Measurements from ENCODE around the gene NRXN3.

NRXN3 gene

DNA sequence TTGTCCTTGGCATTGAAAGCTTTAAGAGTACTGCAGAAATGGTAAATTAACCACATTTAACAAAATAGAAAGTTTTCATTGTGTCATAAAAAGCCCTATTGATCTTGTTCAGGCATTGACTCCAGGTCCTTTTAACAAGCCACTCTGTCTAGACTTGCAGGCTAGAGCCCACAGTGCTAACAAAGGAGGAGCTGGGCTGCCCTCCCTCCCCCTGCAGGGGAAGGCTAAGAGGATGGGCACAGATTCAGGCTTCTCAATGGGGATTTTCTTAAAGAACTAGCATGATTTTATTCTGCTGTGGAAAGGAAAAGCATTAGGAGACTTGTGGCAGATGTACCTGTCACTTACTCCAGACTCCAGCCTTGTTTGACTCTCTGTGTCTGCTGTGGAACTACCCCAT, 463.6 kb downstream of the NRXN3 start:
- DNase-seq: peak in 15 of 51 donors; percentile 1 to 51 (median 7)

DNA sequence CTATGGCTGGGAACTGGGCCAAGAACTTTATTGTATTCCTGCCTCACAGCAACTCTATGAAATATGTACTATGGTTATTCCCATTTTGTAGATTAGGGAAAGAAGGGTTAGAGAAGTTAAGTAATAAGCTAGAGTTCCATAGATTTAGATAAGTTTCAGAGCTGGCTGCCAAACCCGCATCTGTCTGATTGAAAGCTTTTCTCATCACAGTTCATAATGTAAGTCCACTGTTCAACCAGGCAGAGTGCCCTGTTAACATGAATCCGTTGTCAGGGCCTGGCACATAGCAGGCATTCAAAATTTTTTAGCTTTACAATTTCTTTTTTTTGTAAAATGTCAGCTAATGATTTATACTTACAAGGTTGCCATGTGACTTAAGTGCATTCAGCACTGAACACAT, 467.3 kb downstream of the NRXN3 start:
- DNase-seq: no peak

DNA sequence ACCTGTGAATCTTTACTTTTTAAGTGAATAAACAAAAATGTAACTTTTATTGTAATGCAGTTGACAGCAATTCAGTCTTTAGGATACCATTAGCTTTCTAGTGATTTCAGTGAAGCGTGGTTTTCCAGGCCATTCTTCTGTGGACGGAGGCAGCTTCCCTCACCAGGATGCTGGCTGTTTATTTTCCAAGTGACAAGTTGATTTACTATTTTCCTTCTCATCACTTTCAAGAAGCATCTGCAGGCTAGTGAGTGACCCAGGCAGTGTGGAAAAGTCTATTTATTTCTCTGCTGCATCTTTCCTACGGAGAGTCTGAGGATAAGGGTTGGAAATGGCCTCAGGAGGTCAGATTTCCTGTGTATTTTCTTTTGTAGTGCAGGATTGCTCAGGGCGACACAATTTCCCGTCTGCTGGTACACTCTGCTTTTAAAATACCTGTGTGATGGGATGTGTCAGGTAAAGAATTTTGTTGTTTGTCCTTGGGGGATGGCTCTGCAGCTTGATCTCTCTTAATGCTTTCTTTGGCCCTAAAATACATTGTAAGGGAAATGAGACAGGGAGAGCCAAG, 467.8 kb downstream of the NRXN3 start:
- no peak for DNase-seq

DNA sequence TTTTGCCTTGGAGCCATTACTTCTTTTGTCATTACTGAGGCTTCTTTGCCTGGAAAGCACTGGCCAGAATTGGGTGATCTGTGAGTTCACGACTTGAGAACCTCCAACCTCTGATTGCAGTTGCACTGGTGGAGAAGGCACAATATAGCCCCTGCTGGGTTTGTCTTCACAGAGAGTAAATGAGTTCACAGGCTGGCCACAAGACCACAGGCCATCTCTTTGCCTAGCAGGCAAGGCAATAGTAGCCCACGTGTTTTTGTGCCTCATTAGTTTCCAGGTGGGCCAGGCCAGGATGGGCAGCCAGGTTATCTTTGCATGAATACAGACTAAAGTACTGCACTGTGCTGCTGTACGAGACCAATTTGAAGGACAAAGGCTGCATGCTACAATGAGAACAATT, 468.8 kb downstream of the NRXN3 start:
- DNase-seq: no peak

DNA sequence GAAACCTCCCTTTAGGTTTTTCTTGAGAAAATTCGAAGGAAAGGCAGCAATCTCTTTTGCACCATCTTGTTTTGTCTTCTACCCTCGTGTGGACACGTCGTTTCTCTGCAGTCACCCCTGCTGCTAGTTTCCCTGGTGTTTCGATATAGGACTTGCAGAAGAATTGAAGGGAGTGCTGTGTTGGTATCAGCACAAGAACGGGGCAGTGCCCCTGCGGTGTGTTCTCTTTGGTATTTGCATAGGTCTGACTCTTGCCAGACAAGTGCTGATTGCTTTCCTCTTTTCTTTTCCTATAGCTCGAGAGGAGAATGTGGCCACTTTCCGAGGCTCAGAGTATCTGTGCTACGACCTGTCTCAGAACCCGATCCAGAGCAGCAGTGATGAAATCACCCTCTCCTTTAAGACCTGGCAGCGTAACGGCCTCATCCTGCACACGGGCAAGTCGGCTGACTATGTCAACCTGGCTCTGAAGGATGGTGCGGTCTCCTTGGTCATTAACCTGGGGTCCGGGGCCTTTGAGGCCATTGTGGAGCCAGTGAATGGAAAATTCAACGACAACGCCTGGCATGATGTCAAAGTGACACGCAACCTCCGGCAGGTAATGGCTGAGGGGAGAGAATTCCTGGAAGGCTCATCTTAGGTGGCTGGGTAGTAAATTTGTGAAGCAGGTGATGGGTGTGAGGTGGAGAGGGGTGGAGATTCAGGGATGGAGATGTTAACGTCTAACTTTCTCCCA, 474.8 kb downstream of the NRXN3 start:
- no peak for DNase-seq

DNA sequence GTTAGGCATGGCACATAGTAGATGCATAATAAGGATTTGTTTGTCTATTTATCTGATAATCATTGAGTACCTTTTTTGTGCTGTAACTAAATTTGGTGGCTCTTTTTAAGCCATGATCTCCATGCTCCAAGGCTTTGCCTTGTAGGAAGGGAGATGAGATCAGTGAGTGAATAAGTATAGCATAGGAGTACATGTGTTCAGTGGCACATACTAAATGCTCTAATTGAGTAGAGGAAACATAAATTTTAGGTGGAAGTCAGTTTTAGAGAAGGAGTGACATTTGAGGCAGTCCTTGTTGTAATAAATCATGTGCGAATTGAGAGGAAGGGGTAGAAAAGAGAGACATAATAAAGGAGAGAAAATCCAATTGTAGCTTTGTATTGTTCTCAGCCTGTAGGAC, 482.6 kb downstream of the NRXN3 start:
- DNase-seq: no peak

DNA sequence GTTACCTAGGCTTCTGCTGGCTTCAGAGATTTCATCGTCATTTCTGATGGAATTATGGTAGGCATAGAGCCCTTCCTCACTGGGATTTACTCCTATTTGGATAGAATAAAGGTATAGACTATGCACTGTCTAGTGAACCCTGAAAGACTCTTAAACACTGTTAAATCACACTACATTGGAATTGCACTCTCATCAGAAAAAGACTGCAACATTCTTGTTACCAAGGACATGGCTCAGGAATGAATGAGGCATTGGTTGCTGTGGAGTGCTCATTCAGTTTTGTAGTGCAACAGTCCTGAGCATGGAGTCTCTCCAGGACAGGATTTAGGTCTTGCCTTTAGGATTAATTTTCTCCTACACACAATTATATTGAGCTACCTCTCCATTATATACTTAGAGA, 483.0 kb downstream of the NRXN3 start:
- no peak for DNase-seq

DNA sequence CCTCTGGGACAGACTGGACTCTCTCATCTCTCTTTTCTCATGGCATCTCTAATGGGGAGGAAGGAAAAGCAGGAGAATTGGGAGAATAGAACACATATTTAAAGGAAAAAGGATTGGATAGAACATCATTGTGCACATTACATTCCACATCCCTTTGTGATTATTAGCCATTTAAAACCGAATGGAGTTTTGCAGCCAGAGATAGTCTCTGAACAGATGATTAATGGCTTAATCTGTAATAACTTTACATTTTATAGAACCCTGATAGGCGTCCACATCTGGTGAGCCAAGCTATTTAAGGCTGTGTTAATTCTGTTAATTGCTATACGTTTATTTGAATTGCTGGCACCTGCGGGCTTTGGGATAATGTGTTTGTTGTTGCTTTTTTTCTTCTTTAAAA, 487.3 kb downstream of the NRXN3 start:
- no peak for DNase-seq

DNA sequence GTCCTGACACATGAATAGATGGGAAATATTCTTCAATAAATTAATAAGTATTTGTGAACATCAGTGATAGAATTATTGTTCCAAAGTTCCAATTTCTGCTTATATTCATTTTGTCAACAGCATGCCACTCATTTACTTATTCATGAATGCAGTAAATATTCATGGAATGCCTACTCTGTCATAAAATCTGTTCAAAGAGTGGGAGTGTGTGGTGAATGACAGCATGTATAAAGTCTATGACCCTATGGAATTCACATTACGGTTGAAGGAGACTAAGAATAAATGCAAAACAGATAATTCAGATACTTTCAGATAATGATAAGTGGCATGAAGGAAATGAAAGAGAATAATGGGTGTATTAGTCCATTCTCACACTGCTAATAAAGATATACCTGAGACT, 494.7 kb downstream of the NRXN3 start:
- no peak for DNase-seq

DNA sequence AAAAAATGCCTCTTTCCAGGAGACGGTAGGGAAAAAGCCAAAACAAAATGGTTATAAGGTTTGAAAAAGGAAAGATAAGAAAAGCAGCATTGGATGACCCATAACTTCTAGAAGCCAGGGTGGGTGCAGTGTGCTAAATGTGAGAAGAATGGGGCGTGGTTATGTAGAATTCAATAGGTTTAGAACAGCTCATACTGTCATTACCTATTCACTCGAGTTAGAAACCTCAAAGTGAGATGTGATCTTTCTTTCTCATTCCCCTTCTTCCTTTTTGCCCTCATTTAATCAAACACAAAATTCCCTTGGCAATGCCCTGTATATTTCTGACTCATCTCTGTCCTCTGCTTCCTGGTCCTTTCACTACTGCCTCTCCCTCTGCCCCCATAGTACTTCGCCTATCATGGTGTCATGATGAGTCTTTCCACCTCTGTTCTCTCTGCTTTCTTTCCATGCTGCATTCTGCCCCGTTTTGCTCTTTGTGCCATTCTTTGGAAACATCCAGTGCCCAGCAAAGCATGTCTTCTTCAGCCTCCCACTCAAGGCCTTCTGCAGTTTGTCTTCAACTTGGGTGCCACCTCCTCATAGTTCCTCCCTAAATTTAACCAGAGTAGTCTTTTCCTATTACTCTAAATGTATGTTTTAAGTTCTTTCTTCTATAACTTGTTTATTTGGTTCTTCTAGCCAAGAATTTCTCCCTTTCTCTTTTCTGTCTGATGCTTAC, 496.3 kb downstream of the NRXN3 start:
- peak in 1 of 51 donors; percentile 9 for DNase-seq

DNA sequence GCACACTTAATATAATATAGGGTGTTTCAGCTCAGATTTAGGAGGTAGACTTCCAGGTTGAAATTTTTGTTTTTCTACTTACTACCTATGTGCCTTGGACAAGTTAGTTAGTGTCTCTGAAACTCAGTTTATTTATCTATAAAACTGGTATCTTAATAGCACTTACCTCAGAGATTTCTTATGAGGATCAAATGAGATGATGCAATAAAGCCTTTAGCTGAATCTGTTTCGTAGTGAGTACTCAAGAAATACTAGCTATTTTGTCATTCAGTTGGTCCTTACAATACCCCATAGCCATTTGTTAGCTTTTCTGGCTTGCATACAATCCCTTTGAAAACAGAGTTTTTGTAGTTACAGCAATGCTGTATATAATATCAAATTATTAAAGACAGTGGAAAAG, 497.0 kb downstream of the NRXN3 start:
- DNase-seq: no peak

DNA sequence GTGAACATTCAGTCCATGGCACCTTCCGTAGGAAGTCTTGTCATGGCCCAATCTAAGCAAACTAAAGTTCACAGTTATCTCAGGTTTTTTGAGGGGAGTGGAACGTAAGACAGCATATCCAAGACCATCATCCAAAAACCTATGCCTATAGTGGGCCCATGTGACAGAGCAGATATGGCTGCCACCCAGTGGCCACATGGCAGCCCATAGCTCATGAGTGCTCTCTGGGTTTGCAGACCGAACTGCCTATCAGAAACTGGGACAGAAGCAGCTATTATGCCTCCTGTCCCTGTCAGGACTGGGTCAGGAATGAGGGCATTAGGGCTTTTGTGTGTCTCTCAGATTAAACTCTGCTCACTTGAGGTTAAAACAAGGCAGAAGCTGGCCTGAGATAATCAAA, 503.7 kb downstream of the NRXN3 start:
- DNase-seq: no peak

DNA sequence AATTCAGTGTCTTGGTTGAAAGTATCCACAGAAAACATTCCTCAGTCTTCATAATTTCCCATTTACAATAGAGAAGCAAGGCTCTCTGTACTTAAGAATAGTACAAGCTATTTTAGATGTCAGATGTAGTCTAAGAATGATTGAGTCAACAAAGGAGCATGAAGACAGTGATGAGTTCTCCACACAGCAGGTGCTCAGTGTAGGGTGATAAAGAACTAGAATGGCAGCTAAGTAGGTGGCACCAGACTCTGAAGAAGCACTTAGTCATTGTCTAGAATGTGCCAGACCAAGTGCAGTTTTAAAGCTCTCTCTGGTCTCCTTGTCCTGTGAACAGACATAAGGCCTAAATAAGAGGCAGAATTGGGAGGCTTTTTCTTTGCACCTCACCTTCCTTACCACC, 504.6 kb downstream of the NRXN3 start:
- DNase-seq: peak in 1 of 51 donors; percentile 16

DNA sequence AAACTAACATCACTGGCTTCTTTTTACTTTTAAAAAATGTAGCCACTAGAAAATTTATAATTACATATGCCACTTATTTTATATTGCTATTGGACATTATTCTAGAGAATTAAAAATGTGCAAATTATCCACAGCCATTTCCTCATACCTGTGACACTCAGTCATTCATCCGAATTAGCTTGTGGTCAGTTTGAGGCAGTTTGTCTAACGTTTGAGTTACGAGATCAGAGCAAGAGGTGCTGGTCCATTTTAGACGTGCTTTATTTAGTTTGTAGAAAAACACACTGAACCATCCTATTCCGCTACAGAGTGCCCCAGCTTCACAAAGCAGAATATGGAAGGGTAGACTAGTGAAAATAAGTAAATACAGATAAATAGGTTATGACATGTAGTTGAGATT, 513.0 kb downstream of the NRXN3 start:
- DNase-seq: no peak

DNA sequence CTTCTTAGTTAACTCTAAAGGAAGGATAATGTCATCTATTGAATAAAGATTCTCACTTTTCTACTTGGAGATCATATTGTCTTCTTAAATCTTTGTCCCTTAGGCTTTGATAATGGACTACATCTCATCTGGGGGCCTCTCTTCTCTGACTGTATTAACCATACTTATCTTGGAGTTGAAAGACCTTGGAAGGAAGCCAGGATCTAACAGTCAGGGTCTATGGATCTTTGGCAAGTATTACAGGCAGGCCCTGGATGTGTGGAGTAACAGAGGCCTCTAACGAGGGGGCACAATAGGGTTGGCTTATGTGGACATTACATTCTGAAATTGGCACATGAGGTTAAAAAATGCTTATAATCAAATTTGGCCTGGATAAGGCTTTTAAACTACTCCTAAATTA, 513.8 kb downstream of the NRXN3 start:
- no peak for DNase-seq

DNA sequence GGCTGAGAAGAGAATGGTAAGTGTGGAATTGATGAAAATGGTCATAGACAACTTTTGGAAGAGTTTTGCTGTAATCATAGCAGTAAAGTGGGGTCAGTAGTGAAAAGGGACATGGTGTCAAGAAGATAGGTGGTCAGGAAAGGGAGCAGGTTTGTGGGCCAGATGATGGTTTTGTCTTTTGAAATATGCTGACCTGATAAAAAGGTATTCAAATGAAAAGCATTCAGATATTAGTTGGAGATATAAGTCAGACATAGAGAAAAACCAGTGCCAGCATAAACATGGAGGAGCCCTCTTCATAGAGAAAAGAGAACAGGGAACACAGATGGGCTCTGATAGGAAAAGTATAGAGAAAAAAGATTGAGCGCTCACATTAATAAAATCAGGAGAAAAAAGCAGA, 518.3 kb downstream of the NRXN3 start:
- no peak for DNase-seq

DNA sequence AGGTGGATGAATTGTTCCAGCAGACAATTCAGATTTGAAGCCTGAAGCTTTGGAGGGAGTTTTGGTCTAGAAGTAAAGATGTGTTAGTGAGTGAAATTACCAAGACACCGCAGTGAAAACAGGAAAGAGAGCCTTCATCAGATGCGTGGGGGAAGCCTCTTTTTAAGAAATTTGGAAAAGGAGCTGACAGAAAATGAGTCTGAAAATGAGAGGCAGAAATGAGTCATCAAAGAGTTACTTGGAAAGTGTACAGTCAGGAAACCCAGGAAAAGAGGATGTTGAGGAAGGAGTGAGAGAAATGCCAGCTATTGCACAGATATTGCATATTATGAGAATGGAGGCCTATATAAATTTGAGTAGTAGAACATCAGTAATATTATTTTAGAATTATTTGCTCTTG, 520.7 kb downstream of the NRXN3 start:
- peak in 1 of 51 donors; percentile 14 for DNase-seq

DNA sequence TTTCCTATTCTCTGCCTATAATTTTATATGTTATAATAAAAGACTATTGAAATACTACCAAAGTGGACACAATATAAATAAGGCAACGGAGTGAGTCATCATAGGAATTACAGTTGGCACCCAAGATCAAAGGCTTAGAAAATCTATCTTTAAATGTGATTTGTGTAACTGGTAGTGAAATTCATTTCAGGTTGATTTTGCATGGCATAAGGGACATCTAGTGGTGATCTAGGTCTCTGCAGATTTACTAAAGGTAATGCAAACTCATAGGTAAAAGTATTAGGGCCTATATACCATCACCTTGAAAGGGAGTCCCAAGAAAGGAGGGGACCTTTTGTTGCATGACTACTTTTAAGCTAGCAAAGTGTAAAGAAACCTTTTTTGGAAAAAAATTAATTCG, 527.2 kb downstream of the NRXN3 start:
- no peak for DNase-seq

DNA sequence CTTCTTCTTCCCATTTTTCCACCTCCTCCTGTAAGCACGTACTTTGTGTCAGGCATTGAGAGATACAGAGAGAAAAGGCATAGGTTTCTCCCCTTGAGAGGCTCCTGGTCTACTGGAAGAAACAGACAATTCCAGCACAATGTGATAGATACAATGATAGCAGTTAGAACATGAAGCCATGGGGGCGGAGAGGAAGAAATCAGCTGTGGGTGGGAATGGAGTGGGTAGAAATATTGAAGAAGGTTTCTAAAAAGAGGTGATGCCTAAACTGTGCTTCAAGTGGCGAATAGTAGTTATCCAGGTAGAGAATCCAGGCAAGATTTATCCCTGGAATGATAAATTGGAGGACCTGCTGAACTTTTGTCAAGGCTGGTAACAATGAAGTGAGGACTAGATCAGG, 528.8 kb downstream of the NRXN3 start:
- peak in 1 of 51 donors; percentile 20 for DNase-seq

DNA sequence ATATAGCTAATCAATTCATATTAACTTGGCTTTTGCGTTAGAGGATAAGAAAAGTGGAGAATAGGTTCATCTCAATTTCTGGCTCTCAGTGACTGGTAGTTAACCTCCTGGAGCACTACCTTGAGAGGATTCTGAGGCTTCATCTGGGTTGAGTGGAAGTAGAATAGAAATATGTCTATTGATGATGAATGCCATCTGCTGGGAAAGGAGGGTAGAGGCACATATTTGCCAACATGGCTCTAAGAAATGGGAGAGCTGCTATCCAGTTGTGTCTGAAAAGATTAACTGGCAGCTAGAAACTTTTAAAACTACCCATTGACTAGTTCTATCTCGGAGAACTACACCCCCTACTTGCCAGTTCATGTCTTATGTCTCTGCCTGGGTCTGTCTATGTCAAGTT, 530.1 kb downstream of the NRXN3 start:
- DNase-seq: no peak

DNA sequence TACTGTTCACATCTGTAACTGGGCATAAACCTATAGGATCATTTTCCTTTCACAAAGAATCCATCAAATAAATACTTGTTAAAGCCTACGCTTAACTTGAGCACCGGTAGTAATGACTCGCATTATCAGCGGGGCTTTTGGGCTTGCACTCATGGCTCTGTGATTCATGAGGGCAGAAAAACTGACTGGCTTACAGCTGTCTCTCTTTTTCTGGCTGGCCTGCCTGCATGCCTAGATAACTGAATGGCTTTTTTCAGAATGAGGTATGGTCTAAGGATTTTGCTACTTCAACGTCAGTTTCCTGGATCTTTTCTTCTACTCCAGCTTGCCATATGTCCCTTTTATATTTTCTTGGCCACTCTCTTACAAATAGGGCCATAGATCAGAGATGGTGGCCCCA, 531.1 kb downstream of the NRXN3 start:
- no peak for DNase-seq

DNA sequence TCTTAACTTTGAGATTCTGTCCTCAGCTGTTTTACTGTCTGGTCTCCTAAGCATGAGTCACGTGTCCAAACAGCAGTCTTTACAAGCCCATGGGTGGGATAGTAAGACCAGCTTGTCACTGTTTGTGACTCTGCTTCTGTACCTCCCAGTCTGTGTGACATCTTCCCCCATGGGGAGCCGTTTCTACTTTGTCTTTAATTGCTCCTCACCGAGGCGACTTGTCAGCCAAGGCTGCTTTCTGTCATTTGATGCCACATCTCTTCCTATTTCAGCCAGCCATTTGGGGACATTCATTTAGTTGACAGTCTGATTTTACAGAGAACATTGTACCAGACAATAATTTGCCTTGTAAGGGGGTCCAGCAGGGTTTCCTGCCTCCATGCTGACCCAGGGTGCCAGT, 534.8 kb downstream of the NRXN3 start:
- no peak for DNase-seq

DNA sequence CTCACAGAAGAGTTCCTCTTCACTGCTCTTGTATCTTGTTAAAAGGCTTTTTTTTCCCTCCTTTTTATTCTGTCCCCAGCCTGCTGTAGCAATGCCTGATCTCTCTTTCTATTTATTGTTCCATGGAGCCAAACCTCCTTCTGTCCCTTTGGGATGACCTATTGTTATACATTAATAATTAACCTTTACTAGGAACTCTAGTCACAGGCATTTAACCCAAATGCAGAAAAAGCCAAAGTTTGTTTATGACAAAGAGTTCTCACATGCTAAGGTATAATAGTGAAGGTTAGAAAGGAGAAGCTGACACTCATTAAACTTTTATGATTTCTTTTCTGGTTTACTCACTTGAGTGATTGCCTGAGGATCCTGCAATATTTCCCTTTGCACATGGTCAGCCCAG, 535.8 kb downstream of the NRXN3 start:
- DNase-seq: no peak

Data from hypothalamus (tissue), 51 donors.